ENCODE results near the gene NAALADL1.

The NAALADL1 gene

GRCh38 chr11:65087216-65087615 lies 28.9 kb upstream of the NAALADL1 start:
- H3K9me3 Mint-ChIP-seq = no peaks in the 10 kb centered on the region
- H3K4me3 Mint-ChIP-seq = no peak overlapping the region
- H3K36me3 Mint-ChIP-seq (ENCODE audit: low read depth) = peaks cover 75% of the 10 kb centered on the region
- DNase-seq = no peak
- H3K27me3 Mint-ChIP-seq = no peaks in the 10 kb centered on the region
- H3K4me1 Mint-ChIP-seq (ENCODE audit: low read depth) = peaks cover 25% of the 10 kb centered on the region
- H3K27ac Mint-ChIP-seq = peak overlapping the region; percentile 33

DNA sequence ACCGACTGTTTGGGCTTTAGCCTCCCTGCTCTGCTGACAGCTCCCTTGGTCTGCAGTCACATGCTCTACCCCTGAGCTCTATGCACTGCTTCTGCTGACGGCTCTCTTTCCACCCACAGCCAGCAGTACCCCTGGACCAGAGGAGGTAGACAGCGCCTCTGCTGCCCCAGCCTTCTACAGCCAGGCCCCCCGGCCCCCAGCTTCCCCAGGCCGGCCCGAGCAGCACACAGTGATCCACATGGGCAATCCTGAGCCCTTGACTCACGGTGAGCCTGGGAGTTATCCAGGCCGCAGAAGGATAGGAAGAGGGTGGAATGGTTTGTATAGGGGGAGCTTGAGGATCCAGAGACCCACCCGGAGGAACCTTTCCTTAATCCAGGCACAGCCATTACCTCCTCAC lies 28.5 kb upstream of the NAALADL1 start:
- H3K9me3 Mint-ChIP-seq = no peaks in the 10 kb centered on the region
- H3K36me3 Mint-ChIP-seq (ENCODE audit: low read depth) = peaks cover 79% of the 10 kb centered on the region
- peaks cover 28% of the 10 kb centered on the region for H3K4me1 Mint-ChIP-seq (ENCODE audit: low read depth)
- DNase-seq = no peak
- H3K27me3 Mint-ChIP-seq = no peaks in the 10 kb centered on the region
- H3K4me3 Mint-ChIP-seq = no peak overlapping the region
- H3K27ac Mint-ChIP-seq = no peak overlapping the region

GRCh38 chr11:65085446-65085845 lies 27.1 kb upstream of the NAALADL1 start:
- DNase-seq = no peak
- H3K27ac Mint-ChIP-seq = peak overlapping the region; percentile 99
- H3K4me1 Mint-ChIP-seq (ENCODE audit: low read depth) = peaks cover 37% of the 10 kb centered on the region
- peak overlapping the region; percentile 99 for H3K4me3 Mint-ChIP-seq
- peaks cover 91% of the 10 kb centered on the region for H3K36me3 Mint-ChIP-seq (ENCODE audit: low read depth)
- no peaks in the 10 kb centered on the region for H3K9me3 Mint-ChIP-seq
- H3K27me3 Mint-ChIP-seq = no peaks in the 10 kb centered on the region

GRCh38 chr11:65084598-65085375 lies 26.4 kb upstream of the NAALADL1 start:
- no peaks in the 10 kb centered on the region for H3K9me3 Mint-ChIP-seq
- H3K27ac Mint-ChIP-seq = peak overlapping the region; percentile 99
- no peak for DNase-seq
- H3K4me1 Mint-ChIP-seq (ENCODE audit: low read depth) = peaks cover 41% of the 10 kb centered on the region
- peaks cover 94% of the 10 kb centered on the region for H3K36me3 Mint-ChIP-seq (ENCODE audit: low read depth)
- H3K27me3 Mint-ChIP-seq = no peaks in the 10 kb centered on the region
- H3K4me3 Mint-ChIP-seq = peak overlapping the region; percentile 99

GRCh38 chr11:65083834-65084597 lies 25.7 kb upstream of the NAALADL1 start, which contains the start of the genes CDCA5 and ZFPL1:
TSS of gene CDCA5 (minus strand) at chr11:65084040. CDS start at chr11:65083978, 62 bp downstream.
TSS of gene ZFPL1 (plus strand) at chr11:65084222. CDS start at chr11:65084699, 477 bp downstream.
- peak; percentile 99 for DNase-seq
- H3K4me3 Mint-ChIP-seq = peak within 1 kb of the TSS; percentile 99
- H3K4me1 Mint-ChIP-seq (ENCODE audit: low read depth) = peaks cover 44% of the 10 kb centered on the region

DNA sequence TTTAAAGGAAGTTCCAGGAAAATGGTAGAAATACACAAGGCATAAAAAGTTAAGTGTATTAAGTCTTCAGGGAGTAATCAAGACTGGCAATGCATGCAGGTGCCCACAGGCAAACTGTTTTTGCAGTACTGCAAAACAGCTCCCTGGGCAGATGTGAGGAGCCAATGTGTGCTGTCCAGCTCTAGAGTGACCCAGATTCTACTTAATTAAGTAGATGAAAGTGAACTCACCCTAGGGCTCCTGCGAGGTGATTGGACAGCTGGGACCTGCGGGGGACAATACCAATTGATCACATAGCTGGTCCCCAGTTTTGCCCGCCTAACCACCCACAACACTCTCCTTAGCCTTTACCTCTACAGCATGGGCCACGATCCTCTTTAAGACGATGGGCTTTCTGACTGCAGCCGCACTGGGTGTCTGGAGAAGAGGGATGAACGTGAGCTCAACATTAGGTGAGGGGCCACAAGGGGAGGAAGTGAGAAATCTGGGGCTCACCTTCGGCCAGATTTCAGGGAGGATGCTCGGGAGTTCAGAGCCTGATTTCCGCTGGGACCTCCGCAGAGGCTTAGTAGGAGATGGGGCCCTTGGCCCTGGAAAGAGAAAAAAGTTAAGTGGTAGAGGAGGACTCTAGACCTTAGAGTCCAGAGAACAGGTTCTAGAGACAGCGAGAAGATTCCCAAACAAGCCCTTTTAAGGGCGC lies 24.9 kb upstream of the NAALADL1 start:
- peak overlapping the region; percentile 99 for H3K27ac Mint-ChIP-seq
- peaks cover 94% of the 10 kb centered on the region for H3K36me3 Mint-ChIP-seq (ENCODE audit: low read depth)
- peak overlapping the region; percentile 99 for H3K4me3 Mint-ChIP-seq
- no peaks in the 10 kb centered on the region for H3K27me3 Mint-ChIP-seq
- no peaks in the 10 kb centered on the region for H3K9me3 Mint-ChIP-seq
- DNase-seq = no peak
- H3K4me1 Mint-ChIP-seq (ENCODE audit: low read depth) = peaks cover 51% of the 10 kb centered on the region

More at GRCh38 chr11:65083834-65084597, 25.7 kb upstream of the NAALADL1 start, which contains the start of the genes CDCA5 and ZFPL1:
- peaks cover 94% of the 10 kb centered on the region for H3K36me3 Mint-ChIP-seq (ENCODE audit: low read depth)
- peak within 1 kb of the TSS; percentile 99 for H3K27ac Mint-ChIP-seq
- H3K9me3 Mint-ChIP-seq = no peaks in the 10 kb centered on the region
- H3K27me3 Mint-ChIP-seq = no peaks in the 10 kb centered on the region

GRCh38 chr11:65078786-65079342 lies 20.5 kb upstream of the NAALADL1 start:
- Mint-ChIP-seq H3K27ac (peak overlapping the region; percentile 12), H3K9me3 (no peaks in the 10 kb centered on the region), H3K4me1 (ENCODE audit: low read depth) (peaks cover 43% of the 10 kb centered on the region), H3K4me3 (peak overlapping the region; percentile 9), H3K36me3 (ENCODE audit: low read depth) (peaks cover 83% of the 10 kb centered on the region), H3K27me3 (no peaks in the 10 kb centered on the region)
- DNase-seq = no peak

DNA sequence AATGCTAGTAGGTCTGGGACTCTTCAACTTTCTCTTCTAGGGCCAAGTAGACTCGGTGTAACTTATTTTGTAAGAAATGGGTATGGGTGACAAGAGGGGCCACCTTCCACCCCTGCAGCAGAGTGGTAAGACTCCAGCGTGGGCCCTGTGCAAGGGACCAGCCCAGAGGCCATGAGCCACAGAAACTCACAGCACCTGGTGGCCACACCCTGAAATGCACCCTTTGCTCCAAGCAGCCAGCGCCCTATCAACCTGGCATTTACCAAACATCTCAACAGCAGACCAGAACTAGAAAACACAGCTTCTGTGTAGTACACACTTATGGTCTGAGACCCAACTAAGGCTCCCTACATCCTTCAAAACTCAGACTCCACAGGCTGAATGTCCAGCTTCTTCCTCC lies 19.8 kb upstream of the NAALADL1 start:
- peaks cover 43% of the 10 kb centered on the region for H3K4me1 Mint-ChIP-seq (ENCODE audit: low read depth)
- no peak overlapping the region for H3K27ac Mint-ChIP-seq
- H3K36me3 Mint-ChIP-seq (ENCODE audit: low read depth) = peaks cover 76% of the 10 kb centered on the region
- no peaks in the 10 kb centered on the region for H3K27me3 Mint-ChIP-seq
- peak overlapping the region; percentile 6 for H3K4me3 Mint-ChIP-seq
- H3K9me3 Mint-ChIP-seq = no peaks in the 10 kb centered on the region
- peak; percentile 77 for DNase-seq

DNA sequence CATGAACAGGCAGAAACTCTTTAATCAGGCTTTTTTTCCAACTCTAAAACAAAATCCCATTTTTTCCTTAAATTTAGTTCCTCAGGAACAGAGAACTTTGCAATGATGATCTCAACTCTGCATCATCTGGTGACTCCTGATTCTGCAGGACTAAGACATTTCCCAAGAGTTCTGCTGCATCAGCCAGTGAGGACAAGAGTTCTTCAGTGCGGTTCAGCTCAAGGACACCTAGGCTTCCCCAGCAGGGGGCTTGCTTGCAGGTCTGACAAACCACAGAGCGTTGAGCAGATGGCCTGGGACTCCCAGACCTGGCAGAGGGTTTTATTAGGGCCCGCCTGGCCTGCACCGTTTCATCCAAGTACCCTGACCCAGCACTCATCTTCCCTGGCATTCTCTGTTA lies 19.1 kb upstream of the NAALADL1 start:
- no peak for DNase-seq
- Mint-ChIP-seq H3K4me1 (ENCODE audit: low read depth) (peaks cover 37% of the 10 kb centered on the region), H3K27me3 (no peaks in the 10 kb centered on the region), H3K9me3 (no peaks in the 10 kb centered on the region), H3K4me3 (no peak overlapping the region), H3K27ac (no peak overlapping the region), H3K36me3 (ENCODE audit: low read depth) (peaks cover 69% of the 10 kb centered on the region)

- Mint-ChIP-seq H3K4me3 (no peak overlapping the region), H3K36me3 (ENCODE audit: low read depth) (peaks cover 22% of the 10 kb centered on the region), H3K9me3 (no peaks in the 10 kb centered on the region), H3K27ac (no peak overlapping the region), H3K27me3 (no peaks in the 10 kb centered on the region), H3K4me1 (ENCODE audit: low read depth) (peaks cover 2% of the 10 kb centered on the region)
- DNase-seq = no peak
Measured at GRCh38 chr11:65072631-65072966, 14.2 kb upstream of the NAALADL1 start.

GRCh38 chr11:65071907-65072630 lies 13.7 kb upstream of the NAALADL1 start:
- no peaks in the 10 kb centered on the region for H3K9me3 Mint-ChIP-seq
- H3K4me1 Mint-ChIP-seq (ENCODE audit: low read depth) = no peaks in the 10 kb centered on the region
- peaks cover 16% of the 10 kb centered on the region for H3K36me3 Mint-ChIP-seq (ENCODE audit: low read depth)
- no peak overlapping the region for H3K4me3 Mint-ChIP-seq
- no peak for DNase-seq
- H3K27me3 Mint-ChIP-seq = no peaks in the 10 kb centered on the region
- H3K27ac Mint-ChIP-seq = no peak overlapping the region

GRCh38 chr11:65069217-65069616 lies 10.9 kb upstream of the NAALADL1 start:
- Mint-ChIP-seq H3K4me3 (no peak overlapping the region), H3K27me3 (no peaks in the 10 kb centered on the region), H3K27ac (no peak overlapping the region), H3K9me3 (no peaks in the 10 kb centered on the region), H3K36me3 (ENCODE audit: low read depth) (no peaks in the 10 kb centered on the region), H3K4me1 (ENCODE audit: low read depth) (no peaks in the 10 kb centered on the region)
- DNase-seq = no peak

DNA sequence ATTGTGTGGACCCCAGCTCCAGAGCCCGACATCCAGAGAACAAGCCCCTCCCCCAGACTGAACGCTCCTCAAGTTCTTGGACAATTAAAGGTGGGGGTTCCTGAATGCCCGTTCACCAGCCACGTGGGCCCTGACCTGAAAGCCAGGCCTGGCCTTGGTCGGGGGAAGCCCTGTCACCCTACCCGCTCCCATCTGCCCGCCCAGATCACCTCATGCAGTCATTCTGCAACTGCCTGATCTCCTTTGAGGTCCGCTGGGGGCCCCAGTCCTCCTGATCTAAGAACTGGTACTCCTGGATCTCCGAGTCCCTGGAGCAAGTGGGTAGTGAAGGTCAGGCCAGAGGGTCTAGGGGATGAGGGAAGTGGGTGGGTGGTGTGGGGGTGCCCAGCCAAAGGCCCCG lies 9.1 kb upstream of the NAALADL1 start:
- Mint-ChIP-seq H3K4me3 (no peak overlapping the region), H3K4me1 (ENCODE audit: low read depth) (no peaks in the 10 kb centered on the region)

GRCh38 chr11:65066805-65067291 lies 8.5 kb upstream of the NAALADL1 start:
- Mint-ChIP-seq H3K9me3 (no peaks in the 10 kb centered on the region), H3K27me3 (no peaks in the 10 kb centered on the region), H3K4me3 (no peak overlapping the region), H3K27ac (no peak overlapping the region), H3K4me1 (ENCODE audit: low read depth) (no peaks in the 10 kb centered on the region), H3K36me3 (ENCODE audit: low read depth) (no peaks in the 10 kb centered on the region)
- no peak for DNase-seq

More for the DNA sequence above, 9.1 kb upstream of the NAALADL1 start:
- H3K27ac Mint-ChIP-seq = no peak overlapping the region
- H3K27me3 Mint-ChIP-seq = no peaks in the 10 kb centered on the region
- H3K36me3 Mint-ChIP-seq (ENCODE audit: low read depth) = no peaks in the 10 kb centered on the region
- DNase-seq = no peak
- no peaks in the 10 kb centered on the region for H3K9me3 Mint-ChIP-seq
